HG02870 (cell line): ENCODE data around the gene FOXO6.

Experiments
- ATAC-seq: cut with Tn5 transposase; IDR thresholded peaks from one replicate; pipeline ENCODE4 v1.9.1; 2021; ENCODE audit warnings: mild to moderate bottlenecking, moderate library complexity; ENCODE audit not compliant: unreplicated experiment

FOXO6 gene

GRCh38 chr1:41364442-41365319 lies 3.4 kb downstream of the FOXO6 start:
- no peak for ATAC-seq

DNA sequence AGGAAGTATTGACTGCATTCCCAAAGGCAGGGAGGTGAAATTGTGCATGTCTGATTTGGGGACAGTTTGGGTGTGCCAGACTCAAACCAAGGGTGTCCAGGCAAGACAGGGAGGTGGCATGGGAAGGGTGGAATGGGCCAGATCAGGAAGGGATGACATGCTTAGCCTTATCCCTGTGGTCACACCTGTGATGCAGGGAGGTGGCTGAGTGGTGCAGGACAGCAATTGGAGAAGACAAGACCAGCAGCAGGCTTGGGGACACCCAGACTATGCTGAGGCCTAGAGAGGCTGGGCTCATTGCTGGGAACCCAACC lies 4.0 kb downstream of the FOXO6 start:
- no peak for ATAC-seq

GRCh38 chr1:41365772-41366454 lies 4.7 kb downstream of the FOXO6 start:
- no peak for ATAC-seq

DNA sequence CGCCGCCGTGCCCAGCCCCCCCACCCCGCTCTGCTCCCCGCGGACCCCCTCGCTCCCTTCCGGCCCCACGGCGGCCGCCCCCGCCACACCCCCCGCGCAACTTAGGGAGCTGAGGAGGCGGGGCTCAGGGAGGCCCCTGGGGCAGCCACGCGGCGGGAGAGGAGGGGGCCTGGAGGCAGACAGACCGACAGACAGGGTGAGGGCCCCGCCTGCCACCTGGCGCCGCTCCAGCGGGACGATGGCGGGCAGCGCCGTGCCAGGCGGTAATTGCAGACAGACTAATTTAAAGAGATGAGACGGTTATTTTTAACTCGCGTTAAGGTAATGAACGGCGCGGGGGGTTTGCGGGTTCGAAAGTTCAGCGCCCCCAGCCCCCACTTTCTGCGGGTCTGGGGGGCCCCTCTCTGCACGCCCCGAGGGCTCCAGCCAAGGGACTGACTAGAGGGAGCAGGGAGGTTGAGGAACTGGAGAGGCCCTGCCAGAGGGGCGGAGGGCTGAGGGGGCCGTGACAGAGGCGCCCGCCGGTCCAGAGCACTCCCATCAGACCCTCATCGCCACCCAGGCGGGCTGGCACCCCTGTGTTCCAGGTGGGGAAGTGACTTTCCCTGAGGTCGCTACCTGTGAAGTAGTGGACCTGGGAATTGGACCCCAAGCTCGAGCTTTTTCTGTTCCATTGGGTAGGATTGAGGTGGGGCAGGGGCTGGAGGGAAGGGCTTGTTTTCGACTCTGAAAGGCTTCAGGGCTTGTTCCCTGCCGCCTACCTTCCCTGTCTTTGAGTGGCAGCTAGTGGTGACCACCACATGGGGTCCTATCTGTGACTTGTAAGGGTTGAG lies 5.4 kb downstream of the FOXO6 start:
- ATAC-seq: no peak

- ATAC-seq: no peak
These were observed 6.0 kb downstream of the FOXO6 start for GRCh38 chr1:41367288-41367642.

DNA sequence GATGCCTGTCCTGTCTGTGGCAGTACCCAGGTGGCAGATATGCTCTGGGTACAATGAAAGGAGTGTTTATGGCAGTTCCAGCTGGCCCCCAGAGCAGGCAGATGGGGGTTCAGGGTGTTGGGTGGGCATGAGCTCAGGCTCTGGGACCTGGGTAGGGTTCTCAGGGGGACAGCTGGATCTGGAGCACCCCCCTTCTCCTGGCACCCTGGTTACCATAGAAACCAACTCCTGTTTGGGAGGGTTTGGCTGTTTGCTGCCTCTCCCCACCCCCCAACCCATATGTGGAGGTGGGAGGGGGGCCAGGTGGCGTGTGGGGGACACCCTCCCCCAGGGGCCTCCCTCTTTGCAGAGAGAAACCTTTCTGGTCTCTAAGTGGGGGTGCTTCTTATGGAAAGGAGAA lies 7.1 kb downstream of the FOXO6 start:
- no peak for ATAC-seq

DNA sequence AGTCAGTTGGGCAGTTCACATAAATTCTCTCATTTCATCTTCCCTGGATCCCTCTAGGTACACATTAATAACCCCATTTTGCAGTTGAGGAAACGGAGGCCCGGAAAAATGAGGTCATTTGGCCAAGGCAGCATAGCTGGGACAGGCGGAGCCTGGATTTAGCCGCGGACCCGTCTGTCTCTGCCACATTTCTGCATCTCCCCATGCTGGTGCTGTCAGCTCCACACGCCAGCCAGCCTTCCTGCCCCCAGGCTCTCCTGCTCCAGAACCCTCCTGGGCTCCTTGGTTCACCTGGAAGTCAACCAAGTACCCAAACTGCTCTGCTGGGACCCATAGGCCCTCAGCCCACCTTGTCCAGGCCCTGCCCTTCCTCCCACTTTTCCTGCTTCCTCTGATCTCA lies 7.6 kb downstream of the FOXO6 start:
- no peak for ATAC-seq

- ATAC-seq: no peak
These were observed 8.3 kb downstream of the FOXO6 start for GRCh38 chr1:41369531-41369930.

DNA sequence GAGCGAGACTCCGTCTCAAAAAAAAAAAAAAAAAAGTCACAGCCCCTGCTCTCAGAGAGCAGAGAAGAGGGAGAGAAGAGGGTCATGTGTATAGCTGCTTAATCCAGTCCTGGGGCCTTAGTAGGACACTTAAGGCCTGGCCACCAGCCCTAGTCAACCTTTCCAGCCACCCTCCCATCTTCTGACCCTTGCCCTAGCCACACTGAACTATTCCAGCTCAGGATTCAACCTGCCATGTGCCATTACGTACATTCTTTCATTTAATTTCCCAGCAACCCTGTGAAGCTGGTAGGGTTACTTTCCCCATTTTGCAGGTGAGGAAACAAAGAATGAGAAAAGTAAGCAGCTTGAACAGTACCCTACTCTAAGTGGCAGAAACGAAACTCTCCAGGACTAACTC lies 9.0 kb downstream of the FOXO6 start:
- ATAC-seq: no peak

- no peak for ATAC-seq
These were observed 9.7 kb downstream of the FOXO6 start for GRCh38 chr1:41370756-41371420.

DNA sequence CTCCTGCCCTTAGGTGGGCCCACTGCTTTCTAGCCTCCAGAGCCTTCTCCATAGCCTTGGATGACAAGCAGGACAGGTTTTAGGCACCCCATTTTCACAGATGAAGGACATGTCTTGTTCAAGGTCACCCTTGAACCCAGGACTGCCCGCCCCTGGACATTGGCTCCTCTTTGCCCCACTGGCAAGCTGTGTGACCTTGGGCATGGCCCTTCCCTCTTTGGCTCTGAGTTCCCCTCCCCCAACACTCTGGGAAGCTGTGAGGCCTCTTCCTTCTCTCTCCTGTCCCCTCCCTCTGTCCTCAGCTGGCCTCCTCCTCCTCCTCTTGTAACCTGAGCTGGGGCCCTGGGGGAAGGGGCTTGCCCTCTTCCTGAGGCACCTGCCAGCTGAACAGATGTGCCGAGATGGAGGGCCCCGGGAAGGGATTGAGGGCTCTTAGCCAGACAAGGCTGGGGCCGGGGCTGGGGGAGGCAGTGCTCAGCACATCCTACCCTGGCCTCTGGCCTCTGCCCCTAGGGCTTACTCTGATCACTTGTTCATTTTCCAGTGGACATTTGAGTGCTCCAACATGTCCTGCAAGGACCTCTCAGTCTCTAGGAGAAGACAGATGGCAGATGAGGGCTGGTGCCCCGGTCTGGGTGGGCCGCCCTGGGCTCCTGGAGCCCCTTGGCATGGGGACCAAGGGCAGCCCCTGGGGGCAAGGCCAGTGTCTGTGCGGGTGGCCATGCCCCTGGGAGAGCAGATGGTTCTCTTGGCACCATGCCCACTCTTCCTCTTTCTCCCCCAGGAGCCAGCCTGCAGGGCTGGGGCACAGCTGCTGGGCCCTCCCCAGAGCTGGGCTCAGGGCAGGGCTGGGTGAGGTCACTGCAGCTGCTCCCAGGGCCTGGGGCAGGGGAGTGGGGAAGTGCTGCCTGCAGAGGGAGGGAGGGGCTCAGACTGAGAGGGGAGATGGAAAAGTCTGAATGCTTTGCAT lies 10.7 kb downstream of the FOXO6 start:
- ATAC-seq: no peak

DNA sequence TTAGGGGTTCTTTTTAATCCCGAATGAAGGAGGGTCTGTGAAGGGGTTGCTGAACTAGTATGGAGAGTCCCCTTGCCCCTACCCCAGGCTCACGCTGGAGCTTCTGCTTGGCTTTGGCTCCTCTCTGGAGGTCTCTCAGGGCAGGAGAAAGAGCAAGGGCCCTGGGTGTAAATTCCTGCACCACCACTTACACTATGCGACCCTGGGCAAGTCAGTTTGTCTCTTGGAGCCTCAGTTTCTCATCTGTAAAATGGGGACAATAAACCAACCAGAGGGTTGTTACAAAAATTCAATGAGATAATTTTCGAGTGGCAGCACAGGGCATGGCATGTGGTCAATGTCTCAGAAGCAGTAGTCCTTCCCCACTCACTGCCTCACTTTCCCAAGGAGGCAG lies 11.4 kb downstream of the FOXO6 start:
- ATAC-seq: no peak

DNA sequence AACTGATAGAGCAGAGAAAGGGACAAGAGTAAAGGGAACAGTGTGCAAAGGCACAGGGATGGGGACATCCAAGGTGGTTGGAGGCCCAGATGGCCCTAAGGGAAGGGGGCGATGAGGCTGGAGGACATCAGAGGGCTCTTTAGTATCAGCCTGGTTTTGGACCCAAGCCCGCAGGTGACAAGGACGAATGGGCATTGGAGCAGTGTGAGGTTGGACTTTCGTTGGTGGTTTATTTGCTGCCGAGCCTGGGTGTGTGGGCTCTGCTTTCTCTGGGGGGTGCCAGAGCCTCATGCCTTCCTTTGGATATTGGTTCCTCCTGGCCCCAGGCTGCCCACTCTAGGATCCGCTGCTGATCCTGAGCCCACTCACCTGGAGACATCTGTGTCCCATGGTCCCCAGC lies 12.1 kb downstream of the FOXO6 start:
- ATAC-seq: no peak

- no peak for ATAC-seq
These were observed 13.5 kb downstream of the FOXO6 start for GRCh38 chr1:41374711-41375110.

DNA sequence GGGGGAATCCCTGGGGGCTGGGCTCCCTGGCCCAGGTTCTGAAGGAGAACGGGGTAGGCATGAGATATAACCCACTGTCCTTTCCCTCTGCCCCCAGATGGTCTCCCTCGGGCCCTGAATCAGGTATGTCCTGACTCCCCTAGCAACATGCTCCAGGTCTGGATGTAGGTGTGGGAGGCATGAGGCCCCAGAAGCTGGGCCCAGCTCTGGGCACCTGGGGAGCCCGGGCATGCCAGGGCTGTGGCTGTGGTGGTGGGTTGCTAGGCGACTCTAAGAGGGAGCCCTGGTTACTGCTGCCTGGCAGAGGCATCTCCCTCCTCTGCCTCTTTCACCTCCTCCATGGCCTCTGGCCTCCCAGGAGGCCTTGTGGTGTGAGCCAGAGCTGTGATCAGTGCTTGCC lies 16.2 kb downstream of the FOXO6 start:
- ATAC-seq: no peak

- no peak for ATAC-seq
These were observed 17.0 kb downstream of the FOXO6 start for GRCh38 chr1:41378222-41378621.

DNA sequence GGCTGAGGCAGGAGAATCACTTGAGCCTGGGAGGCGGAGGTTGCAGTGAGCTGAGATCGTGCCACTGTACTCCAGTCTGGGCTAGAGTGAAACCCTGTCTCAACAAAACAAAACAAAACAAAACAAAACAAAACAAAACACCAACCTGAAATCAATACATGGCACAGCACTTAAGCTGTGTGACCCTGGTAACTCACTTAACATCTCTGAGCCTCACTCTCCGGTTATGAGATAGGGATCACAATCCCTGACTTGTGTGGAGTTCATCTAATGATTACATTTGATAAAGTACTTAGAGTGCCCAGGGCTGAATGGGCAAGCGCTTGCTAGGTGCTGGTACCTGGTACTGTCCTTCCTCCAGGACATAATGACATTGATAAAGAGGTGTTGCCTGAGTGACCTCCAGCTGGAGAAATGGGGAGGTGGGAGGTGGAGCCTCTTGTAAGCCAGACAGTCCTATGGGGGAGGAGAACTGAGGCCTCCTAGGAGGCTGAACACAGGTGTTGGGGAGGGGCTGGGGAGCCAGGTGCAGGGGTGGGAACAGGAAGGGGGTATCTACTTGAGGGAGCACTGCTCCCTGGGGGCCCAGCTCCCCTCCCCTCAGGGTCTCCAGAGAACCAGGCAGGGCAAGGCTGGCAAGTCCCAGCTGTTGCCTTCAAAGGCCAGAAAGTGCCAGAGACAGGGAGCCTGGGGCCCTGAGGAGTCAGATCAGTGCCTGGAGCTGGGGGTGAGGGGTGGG lies 17.9 kb downstream of the FOXO6 start:
- ATAC-seq: no peak

GRCh38 chr1:41379738-41380130 lies 18.5 kb downstream of the FOXO6 start:
- no peak for ATAC-seq

GRCh38 chr1:41380195-41380594 lies 19.0 kb downstream of the FOXO6 start:
- no peak for ATAC-seq
